H9 (cell line): ENCODE data around the gene AHDC1. TPM values are rescaled to one million over a fixed set of nuclear protein-coding genes. Genes with fewer than 3 reads are reported as not detected.

Source experiments
- DNase-seq: peaks from one replicate; pipeline ENCODE4 v3.0.0-alpha.2; 2017
- H2AFZ ChIP-seq: one replicate; pipeline ENCODE4 v1.6.1; 2013; ENCODE audit warnings: mild to moderate bottlenecking, low read length, control low read depth, moderate library complexity
- H2AK5ac ChIP-seq: 2 replicates; pipeline ENCODE4 v1.6.1; 2013; ENCODE audit warnings: low read length, control low read depth, mixed read lengths; ENCODE audit not compliant: insufficient read length
- H2BK120ac ChIP-seq: one replicate; pipeline ENCODE4 v1.6.1; 2013; ENCODE audit warnings: low read depth, mild to moderate bottlenecking, low read length, control low read depth, inconsistent platforms; ENCODE audit not compliant: poor library complexity, severe bottlenecking
- H2BK12ac ChIP-seq: 2 replicates; pipeline ENCODE4 v1.6.1; 2013; ENCODE audit warnings: low read length, control low read depth, mixed read lengths, low read depth; ENCODE audit not compliant: insufficient read length
- H2BK15ac ChIP-seq: 2 replicates; pipeline ENCODE4 v1.6.1; 2013; ENCODE audit warnings: low read depth, low read length, control low read depth
- H2BK20ac ChIP-seq: one replicate; pipeline ENCODE4 v1.6.1; 2013; ENCODE audit warnings: low read depth, mild to moderate bottlenecking, low read length, control low read depth, inconsistent platforms; ENCODE audit not compliant: poor library complexity, severe bottlenecking
- H2BK5ac ChIP-seq: 2 replicates; pipeline ENCODE4 v1.6.1; 2013; ENCODE audit warnings: low read length, control low read depth, mixed read lengths; ENCODE audit not compliant: insufficient read length
- H3K14ac ChIP-seq: 2 replicates; pipeline ENCODE4 v1.6.1; 2013; ENCODE audit warnings: low read length, control low read depth; ENCODE audit not compliant: insufficient read depth
- H3K18ac ChIP-seq: 2 replicates; pipeline ENCODE4 v1.6.1; 2013; ENCODE audit warnings: low read depth, mild to moderate bottlenecking, mixed read lengths, low read length, control low read depth; ENCODE audit not compliant: insufficient read length
- H3K23ac ChIP-seq: 2 replicates; pipeline ENCODE4 v1.6.1; 2013; ENCODE audit warnings: low read length, control low read depth, mixed read lengths, low read depth; ENCODE audit not compliant: insufficient read length
- H3K23me2 ChIP-seq: 2 replicates; pipeline ENCODE4 v1.6.1; 2013; ENCODE audit warnings: low read depth, mild to moderate bottlenecking, mixed read lengths, low read length, control low read depth; ENCODE audit not compliant: insufficient read length, poor library complexity, severe bottlenecking
- H3K27ac ChIP-seq: 2 replicates; pipeline ENCODE4 v1.5.1; 2013; ENCODE audit warnings: low read length, control low read depth, mixed read lengths, low read depth; ENCODE audit not compliant: insufficient read length
- H3K27me3 ChIP-seq: 2 replicates; pipeline ENCODE4 v1.6.1; 2013; ENCODE audit warnings: low read length, control low read depth, inconsistent platforms; ENCODE audit not compliant: insufficient read depth
- H3K4ac ChIP-seq: 2 replicates; pipeline ENCODE4 v1.6.1; 2013; ENCODE audit warnings: low read depth, mild to moderate bottlenecking, control low read depth, inconsistent platforms, low read length, moderate library complexity
- H3K4me1 ChIP-seq: 2 replicates; pipeline ENCODE4 v1.6.1; 2013; ENCODE audit warnings: low read length, control low read depth, inconsistent platforms; ENCODE audit not compliant: insufficient read depth
- H3K4me2 ChIP-seq: 2 replicates; pipeline ENCODE4 v1.6.1; 2013; ENCODE audit warnings: low read length, control low read depth, mixed read lengths; ENCODE audit not compliant: insufficient read length, insufficient read depth
- H3K56ac ChIP-seq: 2 replicates; pipeline ENCODE4 v1.6.1; 2013; ENCODE audit warnings: low read depth, mild to moderate bottlenecking, mixed read lengths, low read length, control low read depth; ENCODE audit not compliant: insufficient read length
- H3K79me1 ChIP-seq: 2 replicates; pipeline ENCODE4 v1.6.1; 2013; ENCODE audit warnings: low read depth, mild to moderate bottlenecking, moderate library complexity, low read length, control low read depth, inconsistent platforms; ENCODE audit not compliant: insufficient read depth, poor library complexity, severe bottlenecking
- H3K79me2 ChIP-seq: 2 replicates; pipeline ENCODE4 v1.6.1; 2013; ENCODE audit warnings: low read length, control low read depth, inconsistent platforms; ENCODE audit not compliant: insufficient read depth
- H3K9ac ChIP-seq: 2 replicates; pipeline ENCODE4 v1.6.1; 2013; ENCODE audit warnings: low read length, control low read depth, mixed read lengths; ENCODE audit not compliant: insufficient read length; ENCODE audit errors: extremely low read depth
- H3K9me3 ChIP-seq: one replicate; pipeline ENCODE4 v1.6.1; 2013; ENCODE audit warnings: low read depth, low read length, inconsistent platforms; ENCODE audit not compliant: control insufficient read depth
- H3T11ph ChIP-seq: one replicate; pipeline ENCODE4 v1.6.1; 2013; ENCODE audit warnings: mild to moderate bottlenecking, low read length, control low read depth, inconsistent platforms
- H4K20me1 ChIP-seq: one replicate; pipeline ENCODE4 v1.6.1; 2013; ENCODE audit not compliant: control insufficient read depth, insufficient read length, insufficient read depth
- H4K5ac ChIP-seq: 2 replicates; pipeline ENCODE4 v1.6.1; 2013; ENCODE audit warnings: low read depth, mild to moderate bottlenecking, mixed read lengths, low read length, control low read depth; ENCODE audit not compliant: insufficient read length
- H4K8ac ChIP-seq: replicated peaks from 2 replicates; pipeline ENCODE4 v1.6.1; 2013; ENCODE audit warnings: low read length, control low read depth, mixed read lengths, low read depth; ENCODE audit not compliant: insufficient read length
- H4K91ac ChIP-seq: 2 replicates; pipeline ENCODE4 v1.6.1; 2013; ENCODE audit warnings: low read depth, mild to moderate bottlenecking, moderate library complexity, mixed read lengths, low read length, control low read depth; ENCODE audit not compliant: insufficient read length
- H3K27ac Mint-ChIP-seq, 3 experiments: 2 replicates in 2 of 3; 3 replicates in 1 of 3; pipeline ENCODE4 v1.8.0; 2020 to 2021; ENCODE audit warnings: mixed read lengths in 3 of 3, mild to moderate bottlenecking in 1 of 3, moderate library complexity in 1 of 3
- H3K27me3 Mint-ChIP-seq: 2 replicates; pipeline ENCODE4 v1.8.0; 2021; ENCODE audit warnings: low read depth, mild to moderate bottlenecking, moderate library complexity, mixed read lengths
- H3K36me3 Mint-ChIP-seq, 3 experiments: 2 replicates in 2 of 3; 3 replicates in 1 of 3; pipeline ENCODE4 v1.8.0; 2020 to 2021; ENCODE audit warnings: low read depth in 3 of 3, mixed read lengths in 3 of 3; ENCODE audit not compliant: insufficient read depth in 1 of 3
- H3K4me1 Mint-ChIP-seq, 2 experiments: 2 replicates each; pipeline ENCODE4 v1.8.0; 2020; ENCODE audit warnings: mixed read lengths in 2 of 2
- H3K4me3 Mint-ChIP-seq, 2 experiments: 2 replicates in 1 of 2; 3 replicates in 1 of 2; pipeline ENCODE4 v1.8.0; 2020 to 2021; ENCODE audit warnings: mild to moderate bottlenecking in 2 of 2, mixed read lengths in 2 of 2, moderate library complexity in 1 of 2
- H3K9me3 Mint-ChIP-seq, 2 experiments: 2 replicates in 1 of 2; 3 replicates in 1 of 2; pipeline ENCODE4 v1.8.0; 2020; ENCODE audit warnings: mild to moderate bottlenecking in 2 of 2, mixed read lengths in 2 of 2, moderate library complexity in 1 of 2
- CTCF ChIP-seq: fragments of 200-600 bp; sonication (generic); conservative IDR thresholded peaks from 3 replicates; pipeline ENCODE4 v1.8.0; 2021; ENCODE audit warnings: antibody characterized with exemption, mild to moderate bottlenecking
- WGBS: extraction: QIAGEN DNeasy Blood & Tissue Kit; methylation state at CpG from one replicate; pipeline ENCODE4 v1.1.7; 2013; ENCODE audit warnings: missing lambda C conversion rate, low lambda C conversion rate, mixed read lengths; ENCODE audit not compliant: insufficient read length; ENCODE audit errors: extremely low coverage; 5-methylcytosine and 5-hydroxymethylcytosine counted together
- total RNA-seq: library from RNA; stranded (reverse); gene quantifications from 2 replicates; pipeline ENCODE4 v1.2.1, GENCODE V29; 2021

The AHDC1 gene
- total RNA-seq, 1 experiment from 2014 or later, result 29.4 TPM

- Histone ChIP-seq H2AFZ (no peak overlapping the region), H3K4me1 (0 out of 2 replicates have a peak, but pooled peaks cover 2% of the 10 kb centered on the region)
- H3K4me3 Mint-ChIP-seq, result peak overlapping the region in 1 of 2 experiments; percentile 50; a peak in 1 of 5 replicates
Observed at GRCh38 chr1:27518808-27519207, 85.1 kb downstream of the AHDC1 start.

More at GRCh38 chr1:27518808-27519207, 85.1 kb downstream of the AHDC1 start:
- Histone ChIP-seq H2BK5ac (no peak overlapping the region), H3K79me2 (no peaks in the 10 kb centered on the region), H2AK5ac (no peak overlapping the region), H3K27me3 (no peaks in the 10 kb centered on the region), H3K23me2 (no peaks in the 10 kb centered on the region), H3K4ac (no peak overlapping the region), H2BK120ac (no peak overlapping the region), H3K23ac (no peak overlapping the region), H3K14ac (no peak overlapping the region), H3T11ph (no peak overlapping the region), H2BK15ac (no peak overlapping the region), H4K20me1 (no peaks in the 10 kb centered on the region), H4K8ac (no peak overlapping the region), H3K18ac (no peak overlapping the region), H3K79me1 (no peaks in the 10 kb centered on the region), H3K9ac (no peak overlapping the region), H2BK12ac (no peak overlapping the region), H4K91ac (no peak overlapping the region), H2BK20ac (no peak overlapping the region), H3K4me2 (no peak overlapping the region), H3K9me3 (no peaks in the 10 kb centered on the region), H3K56ac (no peak overlapping the region), H3K27ac (no peak overlapping the region), H4K5ac (no peak overlapping the region)
- H3K9me3 Mint-ChIP-seq, result no peaks in the 10 kb centered on the region; a peak in 1 of 5 replicates
- no CpG with 5 or more reads among the region's 7 CpGs for WGBS
- H3K36me3 Mint-ChIP-seq, result no peaks in the 10 kb centered on the region
- H3K27me3 Mint-ChIP-seq, result no peaks in the 10 kb centered on the region; the same call in 1 of the 2 replicates
- no peak overlapping the region for H3K27ac Mint-ChIP-seq
- no peak for DNase-seq
- peaks cover 34 to 46% of the 10 kb centered on the region in 2 experiments for H3K4me1 Mint-ChIP-seq
- TF ChIP-seq CTCF, result no peak
